Gastrocnemius medialis (tissue), 4 donors: Measurements from ENCODE around the gene PDCD1. TPM values are rescaled to one million over a fixed set of nuclear protein-coding genes. Genes with fewer than 3 reads are reported as not detected.

Experiments
- ATAC-seq, 2 donors: fragments of 150-250 bp; one replicate each; pipeline ENCODE4 v1.9.1; 2016
- DNase-seq, 2 donors: peaks; one replicate each; pipeline ENCODE4 v3.0.0-alpha.2; 2019
- H3K27ac ChIP-seq, 4 donors: fragments of 200-600 bp; sonication (generic); 1 replicate in 1 of 4; 2 replicates in 3 of 4; pipeline ENCODE4 v1.5.1; 2016 to 2018; ENCODE audit warnings: mild to moderate bottlenecking in 2 of 4, moderate library complexity in 1 of 4
- H3K27me3 ChIP-seq, 3 donors: fragments of 200-600 bp; sonication (generic) in 2 of 3; 1 replicate in 1 of 3; 2 replicates in 2 of 3; pipeline versions ENCODE4 v1.5.1 to v1.6.0; 2016 to 2019; ENCODE audit warnings: mild to moderate bottlenecking in 1 of 3, moderate library complexity in 1 of 3
- H3K36me3 ChIP-seq, 2 donors: fragments of 200-600 bp; sonication (generic) in 1 of 2; one replicate each; pipeline ENCODE4 v1.5.1; 2017 to 2018
- H3K4me1 ChIP-seq, 2 donors: fragments of 200-600 bp; sonication (generic) in 1 of 2; one replicate each; pipeline ENCODE4 v1.5.1; 2016 to 2017; ENCODE audit warnings: mild to moderate bottlenecking in 2 of 2
- H3K4me3 ChIP-seq, 4 donors: fragments of 200-600 bp; sonication (generic) in 3 of 4; 1 replicate in 1 of 4; 2 replicates in 3 of 4; pipeline ENCODE4 v1.5.1; 2016 to 2019; ENCODE audit warnings: mild to moderate bottlenecking in 2 of 4
- H3K9me3 ChIP-seq, 3 donors: fragments of 200-600 bp; sonication (generic) in 2 of 3; 1 replicate in 1 of 3; 2 replicates in 2 of 3; pipeline ENCODE4 v1.5.1; 2016 to 2019
- POLR2A ChIP-seq, 2 donors: fragments of 450-650 bp; IDR thresholded peaks; one replicate each; pipeline ENCODE4 v1.6.1; 2017; ENCODE audit warnings: antibody characterized with exemption in 2 of 2, mild to moderate bottlenecking in 2 of 2, moderate library complexity in 2 of 2
- in situ Hi-C, 4 donors: fragments of 200-750 bp; cut with MboI; loops; one replicate each; pipeline versions ENCODE4 v1.15.0 to v1.8.0; 2017; ENCODE audit warnings: low sequenced_read_pairs in 4 of 4
- intact Hi-C: fragments of 100-400 bp; cut with DNase I; formaldehyde crosslinking; loops from one replicate; pipeline ENCODE4 v1.15.1; 2023; ENCODE audit warnings: low total_unique reads
- total RNA-seq, 4 donors: library from RNA; depleted of rRNA; stranded (reverse); fragments of >200 nt; gene quantifications; one replicate each; pipeline versions ENCODE4 v1.1.0 to v1.2.3, GENCODE V29; 2016
- TF ChIP-seq, protein P1 (sequence below), 5 experiments: fragments of 450-650 bp in 3 of 5; fragments of 200-600 bp in 2 of 5; sonication (generic) in 2 of 5; IDR thresholded peaks in 4 of 5; conservative IDR thresholded peaks in 1 of 5; 1 replicate in 4 of 5; 2 replicates in 1 of 5; pipeline ENCODE4 v1.5.1; 2016 to 2019; ENCODE audit warnings: antibody characterized with exemption in 5 of 5, mild to moderate bottlenecking in 3 of 5, moderate library complexity in 3 of 5

PDCD1 gene
- total RNA-seq, 4 donors from 2014 or later, result 0.13 TPM; not detected in 3

DNA sequence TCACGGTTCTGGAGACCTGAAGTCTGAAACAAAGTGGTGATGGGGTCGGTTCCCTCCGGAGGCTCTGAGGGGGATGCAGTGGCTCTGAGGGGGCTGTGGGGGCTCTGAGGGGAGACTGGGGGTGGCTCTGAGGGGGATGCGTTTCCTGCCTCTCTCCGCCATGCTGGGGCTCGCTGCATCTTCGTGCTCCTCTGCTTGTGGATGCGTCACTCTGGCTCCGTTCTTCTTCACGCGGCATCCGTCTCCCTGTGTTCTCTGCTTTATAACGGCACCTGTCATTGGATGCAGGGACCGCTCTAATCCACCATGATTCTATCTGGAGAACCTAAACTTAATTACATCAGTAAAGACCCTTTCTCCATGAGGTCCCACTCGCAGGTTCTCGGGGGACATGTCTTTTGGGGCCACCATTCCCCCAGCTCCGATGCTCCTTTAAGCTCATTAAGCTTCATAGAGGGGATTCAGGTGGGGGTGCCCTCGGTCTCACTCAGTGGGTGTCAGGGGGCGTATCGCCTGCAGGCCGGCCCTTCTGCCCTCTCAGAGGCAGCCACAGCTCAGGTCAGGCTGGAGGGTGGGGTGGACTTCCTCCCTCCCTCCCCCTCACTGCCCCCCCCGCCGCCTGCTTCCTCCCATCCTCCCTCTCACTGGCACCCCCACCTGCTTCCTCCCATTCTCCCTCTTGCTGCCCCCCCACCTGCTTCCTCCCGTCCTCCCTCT, 29.3 kb upstream of the PDCD1 start:
- Histone ChIP-seq H3K27ac (no peak overlapping the region), H3K4me3 (no peak overlapping the region), H3K36me3 (no peaks in the 10 kb centered on the region), H3K27me3 (peaks cover 0 to 10% (median 3%) of the 10 kb centered on the region in 3 donors), H3K4me1 (peaks cover 0 to under 1% of the 10 kb centered on the region in 2 donors), H3K9me3 (no peaks in the 10 kb centered on the region)
- DNase-seq, result no peak
- TF ChIP-seq POLR2A (IDR thresholded peaks at IDR 0.05), result no peak
- TF ChIP-seq, protein P1, sequence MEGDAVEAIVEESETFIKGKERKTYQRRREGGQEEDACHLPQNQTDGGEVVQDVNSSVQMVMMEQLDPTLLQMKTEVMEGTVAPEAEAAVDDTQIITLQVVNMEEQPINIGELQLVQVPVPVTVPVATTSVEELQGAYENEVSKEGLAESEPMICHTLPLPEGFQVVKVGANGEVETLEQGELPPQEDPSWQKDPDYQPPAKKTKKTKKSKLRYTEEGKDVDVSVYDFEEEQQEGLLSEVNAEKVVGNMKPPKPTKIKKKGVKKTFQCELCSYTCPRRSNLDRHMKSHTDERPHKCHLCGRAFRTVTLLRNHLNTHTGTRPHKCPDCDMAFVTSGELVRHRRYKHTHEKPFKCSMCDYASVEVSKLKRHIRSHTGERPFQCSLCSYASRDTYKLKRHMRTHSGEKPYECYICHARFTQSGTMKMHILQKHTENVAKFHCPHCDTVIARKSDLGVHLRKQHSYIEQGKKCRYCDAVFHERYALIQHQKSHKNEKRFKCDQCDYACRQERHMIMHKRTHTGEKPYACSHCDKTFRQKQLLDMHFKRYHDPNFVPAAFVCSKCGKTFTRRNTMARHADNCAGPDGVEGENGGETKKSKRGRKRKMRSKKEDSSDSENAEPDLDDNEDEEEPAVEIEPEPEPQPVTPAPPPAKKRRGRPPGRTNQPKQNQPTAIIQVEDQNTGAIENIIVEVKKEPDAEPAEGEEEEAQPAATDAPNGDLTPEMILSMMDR (IDR thresholded peaks at IDR 0.05 in 4 of 5, conservative IDR thresholded peaks at IDR 0.05 in 1 of 5), result no peak
- intact Hi-C loops (loop anchor here (10.0 kb wide), 1 partner anchor 183 kb away; the partner anchor contains the start of gene ING5), in situ Hi-C loops (no loop called here)
- ATAC-seq, result no peak

DNA sequence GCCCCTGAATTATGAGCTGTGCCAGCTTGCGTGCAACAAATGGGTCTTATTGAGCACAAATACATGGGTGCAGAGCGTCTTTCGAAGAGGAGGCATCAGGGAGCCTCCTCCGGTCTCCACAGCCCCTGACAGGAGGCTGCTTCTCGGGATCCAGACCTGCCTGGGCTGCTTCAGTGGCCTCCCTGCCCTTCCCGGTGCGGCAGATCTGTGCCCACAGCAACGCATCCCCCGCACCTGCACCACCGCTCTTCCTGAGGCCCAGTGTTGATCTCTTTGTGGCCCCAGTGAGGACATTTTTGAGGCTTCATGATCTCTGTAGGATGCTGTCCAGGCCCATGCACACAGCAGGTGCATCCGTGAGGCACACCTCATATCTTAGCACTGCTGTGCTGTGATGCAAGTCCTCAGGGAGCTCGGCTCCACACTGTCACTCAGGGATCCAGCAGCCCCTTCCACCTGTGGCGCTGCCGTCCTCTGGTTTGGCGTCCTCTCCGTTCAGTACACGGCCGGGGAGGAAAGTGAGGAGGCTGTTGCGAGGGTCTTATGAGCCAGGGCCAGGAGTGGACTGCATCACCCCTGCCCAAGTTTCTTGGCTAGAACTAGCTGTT, 28.2 kb upstream of the PDCD1 start:
- in situ Hi-C loops, result no loop called here
- Histone ChIP-seq H3K4me1 (peaks cover 8 to 9% of the 10 kb centered on the region in 2 donors), H3K27me3 (peaks cover 0 to 10% (median 3%) of the 10 kb centered on the region in 3 donors), H3K9me3 (no peaks in the 10 kb centered on the region), H3K36me3 (no peaks in the 10 kb centered on the region), H3K4me3 (no peak overlapping the region), H3K27ac (no peak overlapping the region)
- intact Hi-C loops, result loop anchor here (10.0 kb wide), 1 partner anchor 182 kb away; the partner anchor contains the start of gene ING5
- TF ChIP-seq, protein P1 (IDR thresholded peaks at IDR 0.05 in 4 of 5, conservative IDR thresholded peaks at IDR 0.05 in 1 of 5), result no peak
- ATAC-seq, result no peak
- DNase-seq, result no peak

DNA sequence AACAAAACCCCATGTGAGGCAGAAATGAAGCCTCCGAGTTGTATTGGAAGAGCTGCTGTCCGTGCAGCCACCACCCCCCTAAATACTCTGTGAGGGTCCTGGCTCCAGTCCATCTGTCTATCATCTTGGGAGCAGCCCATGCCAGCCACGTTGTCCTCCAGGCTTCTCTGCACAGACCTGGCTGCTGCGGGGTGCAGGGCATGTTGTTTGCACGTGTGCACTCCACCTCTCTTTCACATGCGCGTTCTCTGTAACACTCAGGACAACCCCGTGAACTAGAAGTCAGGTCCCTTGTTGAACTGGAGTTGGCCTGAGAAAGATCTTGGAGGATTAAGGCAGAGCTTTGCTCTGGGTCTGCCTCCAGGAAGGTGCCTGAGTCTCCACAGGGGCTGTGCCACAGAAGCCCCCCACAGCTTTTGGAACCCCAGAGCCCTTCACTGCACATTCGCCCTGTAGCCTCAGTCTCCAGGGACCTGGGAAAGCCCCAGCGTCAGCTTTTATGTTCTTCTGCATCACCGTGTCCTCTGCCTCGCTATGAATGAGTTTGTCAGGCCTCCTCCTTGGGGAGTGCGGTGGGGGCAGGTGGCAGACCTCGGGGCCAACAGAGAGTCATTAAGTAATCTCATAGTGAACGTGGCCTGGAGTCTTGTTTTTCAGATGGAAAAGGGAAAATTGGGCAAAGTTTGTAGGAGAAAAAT, 27.4 kb upstream of the PDCD1 start:
- Histone ChIP-seq H3K27me3 (peaks cover 0 to 10% (median 3%) of the 10 kb centered on the region in 3 donors), H3K4me3 (no peak overlapping the region), H3K36me3 (no peaks in the 10 kb centered on the region), H3K9me3 (no peaks in the 10 kb centered on the region), H3K4me1 (peaks cover 11 to 14% of the 10 kb centered on the region in 2 donors), H3K27ac (no peak overlapping the region)
- intact Hi-C loops (loop anchor here (10.0 kb wide), 1 partner anchor 181 kb away; the partner anchor contains the start of gene ING5), in situ Hi-C loops (no loop called here)
- TF ChIP-seq, protein P1 (IDR thresholded peaks at IDR 0.05 in 4 of 5, conservative IDR thresholded peaks at IDR 0.05 in 1 of 5), result no peak
- TF ChIP-seq POLR2A (IDR thresholded peaks at IDR 0.05), result no peak
- DNase-seq, result no peak
- no peak for ATAC-seq

DNA sequence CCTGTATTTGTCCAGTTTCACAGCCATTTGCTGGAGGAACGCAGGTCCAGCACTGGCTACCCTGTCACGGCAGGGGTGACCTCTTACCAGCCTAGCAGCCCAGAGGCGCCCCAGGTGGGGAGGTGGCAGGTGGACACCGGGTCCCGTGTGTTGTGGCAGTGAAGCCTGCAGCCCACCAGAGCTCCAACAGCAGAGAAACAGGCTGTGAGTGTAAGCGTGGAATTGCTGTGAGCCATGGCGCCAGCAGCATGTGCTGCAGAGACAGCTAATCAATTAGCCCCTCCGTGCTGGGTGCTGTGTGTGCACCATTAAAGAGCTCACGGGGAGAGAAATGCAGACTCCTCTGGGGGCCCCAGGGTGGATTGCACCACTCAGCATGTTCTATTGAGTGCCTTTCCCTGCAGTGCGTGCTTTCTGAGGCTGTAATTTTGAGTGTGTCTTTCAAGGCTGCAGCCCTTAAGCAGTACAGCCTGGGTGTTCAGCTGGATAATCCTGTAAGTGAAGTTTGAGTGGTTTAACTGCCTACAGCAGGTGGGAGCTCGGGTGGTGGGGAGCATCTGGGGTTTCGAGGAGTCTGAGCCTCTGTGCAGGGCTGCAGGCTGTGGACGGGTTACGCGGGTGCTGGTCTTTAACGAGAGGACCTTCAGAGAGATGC, 26.7 kb upstream of the PDCD1 start:
- intact Hi-C loops, result loop anchor here (10.0 kb wide), 1 partner anchor 181 kb away; the partner anchor contains the start of gene ING5
- H3K27ac ChIP-seq, result no peak overlapping the region
- DNase-seq, result no peak

More for the DNA sequence above, 26.7 kb upstream of the PDCD1 start:
- no peak for TF ChIP-seq POLR2A (IDR thresholded peaks at IDR 0.05)
- TF ChIP-seq, protein P1 (IDR thresholded peaks at IDR 0.05 in 4 of 5, conservative IDR thresholded peaks at IDR 0.05 in 1 of 5), result no peak
- no peak overlapping the region for H3K4me3 ChIP-seq
- H3K36me3 ChIP-seq, result no peaks in the 10 kb centered on the region
- H3K4me1 ChIP-seq, result peaks cover 13 to 14% of the 10 kb centered on the region in 2 donors
- H3K9me3 ChIP-seq, result no peaks in the 10 kb centered on the region
- in situ Hi-C loops, result no loop called here
- H3K27me3 ChIP-seq, result peaks cover 0 to 10% (median 3%) of the 10 kb centered on the region in 3 donors
- no peak for ATAC-seq
